Fibroblast of lung (primary cell): ENCODE results near the gene ARMH1. TPM values are rescaled to one million over a fixed set of nuclear protein-coding genes. Genes with fewer than 3 reads are reported as not detected.

Experiments used
- DNase-seq, 2 donors: peaks; one replicate each; pipeline versions ENCODE4 v3.0.0 to v3.0.0-alpha.2; 2010; ENCODE audit warnings: low read depth in 2 of 2
- H2AFZ ChIP-seq: 2 replicates; pipeline ENCODE4 v1.5.1; 2012; ENCODE audit warnings: low read length, control low read depth, inconsistent platforms
- H3K27ac ChIP-seq: 2 replicates; pipeline ENCODE4 v1.5.1; 2011; ENCODE audit warnings: low read length, control low read depth; ENCODE audit not compliant: insufficient read depth
- H3K27me3 ChIP-seq: 2 replicates; pipeline ENCODE4 v1.5.1; 2011; ENCODE audit warnings: mild to moderate bottlenecking, low read length; ENCODE audit not compliant: control insufficient read depth, insufficient read depth
- H3K36me3 ChIP-seq: 2 replicates; pipeline ENCODE4 v1.5.1; 2011; ENCODE audit warnings: low read length; ENCODE audit not compliant: control insufficient read depth, insufficient read depth
- H3K4me1 ChIP-seq: 2 replicates; pipeline ENCODE4 v1.5.1; 2011; ENCODE audit warnings: low read length; ENCODE audit not compliant: control insufficient read depth, insufficient read depth; ENCODE audit errors: extremely low read depth
- H3K4me2 ChIP-seq: 2 replicates; pipeline ENCODE4 v1.5.1; 2011; ENCODE audit warnings: low read length, control low read depth; ENCODE audit not compliant: insufficient read depth; ENCODE audit errors: extremely low read depth
- H3K4me3 ChIP-seq, 4 experiments: fragments of 200-600 bp in 1 of 4; sonication (generic) in 1 of 4; replicated peaks in 1 of 4; 2 replicates each; pipeline ENCODE4 v1.5.1; 2011 to 2016; ENCODE audit warnings: low read length in 4 of 4, low read depth in 3 of 4, mild to moderate bottlenecking in 3 of 4, control low read depth in 2 of 4, inconsistent platforms in 1 of 4, mixed read lengths in 1 of 4; ENCODE audit not compliant: insufficient read depth in 1 of 4; ENCODE audit errors: control extremely low read depth in 1 of 4
- H3K79me2 ChIP-seq: 2 replicates; pipeline ENCODE4 v1.5.1; 2012; ENCODE audit warnings: mild to moderate bottlenecking, low read length, inconsistent platforms; ENCODE audit not compliant: control insufficient read depth, insufficient read depth
- H3K9ac ChIP-seq: 2 replicates; pipeline ENCODE4 v1.5.1; 2011; ENCODE audit warnings: mild to moderate bottlenecking, low read length, control low read depth; ENCODE audit not compliant: insufficient read depth
- H3K9me3 ChIP-seq: 2 replicates; pipeline ENCODE4 v1.5.1; 2012; ENCODE audit warnings: low read depth, low read length; ENCODE audit not compliant: control insufficient read depth, insufficient read depth
- H4K20me1 ChIP-seq: 2 replicates; pipeline ENCODE4 v1.5.1; 2011; ENCODE audit warnings: low read length; ENCODE audit not compliant: control insufficient read depth, insufficient read depth; ENCODE audit errors: extremely low read depth
- EZH2 ChIP-seq: IDR thresholded peaks from 2 replicates; pipeline ENCODE4 v1.5.1; 2012; ENCODE audit warnings: low read length, control low read depth, mild to moderate bottlenecking; ENCODE audit errors: missing control alignments
- polyA plus RNA-seq, 2 donors: library from polyadenylated mRNA; depleted of rRNA in 1 of 2; stranded (reverse) in 1 of 2; unstranded in 1 of 2; fragments of >200 nt; gene quantifications; 2 replicates each; pipeline ENCODE4 v1.2.1, GENCODE V29; 2011 to 2012; ENCODE audit warnings: missing spikeins in 1 of 2
- total RNA-seq: library from RNA; depleted of rRNA; stranded (reverse); fragments of >200 nt; gene quantifications from 2 replicates; pipeline ENCODE4 v1.2.1, GENCODE V29; 2014
- TF ChIP-seq, protein P1 (sequence below), 2 donors: IDR thresholded peaks in 1 of 2; conservative IDR thresholded peaks in 1 of 2; 1 replicate in 1 of 2; 2 replicates in 1 of 2; pipeline ENCODE4 v1.5.1; 2011 to 2012; ENCODE audit warnings: low read length in 2 of 2, control low read depth in 1 of 2, inconsistent platforms in 1 of 2, low read depth in 1 of 2, mild to moderate bottlenecking in 1 of 2

The ARMH1 gene
- total and polyA plus RNA-seq, 2 donors (not counting 1 experiment from before 2014, with no cell fraction given), result 2.4 to 6.4 TPM

DNA sequence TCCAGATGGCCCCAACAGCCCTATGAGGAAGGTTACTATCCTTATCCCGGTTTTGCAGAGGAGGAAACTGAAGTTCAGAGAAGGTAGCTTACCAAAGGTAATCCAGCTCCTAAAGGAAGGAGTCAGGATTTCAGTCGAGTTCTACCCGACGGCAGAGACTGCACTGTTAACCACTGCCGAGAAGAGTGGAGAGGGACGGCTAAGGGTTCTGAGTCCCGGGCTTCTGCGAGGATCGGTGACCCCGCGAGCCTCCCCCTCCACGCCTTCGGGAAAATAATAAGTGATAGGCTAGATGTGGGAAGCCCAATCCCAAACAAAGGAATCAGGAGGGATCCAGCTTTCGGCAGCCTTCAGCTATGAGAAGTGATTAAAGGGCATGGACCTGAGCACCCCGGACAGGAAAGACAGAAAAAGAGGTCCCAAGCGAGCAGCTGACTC lies 820 bp upstream of the ARMH1 start:
- DNase-seq, result no peak

DNA sequence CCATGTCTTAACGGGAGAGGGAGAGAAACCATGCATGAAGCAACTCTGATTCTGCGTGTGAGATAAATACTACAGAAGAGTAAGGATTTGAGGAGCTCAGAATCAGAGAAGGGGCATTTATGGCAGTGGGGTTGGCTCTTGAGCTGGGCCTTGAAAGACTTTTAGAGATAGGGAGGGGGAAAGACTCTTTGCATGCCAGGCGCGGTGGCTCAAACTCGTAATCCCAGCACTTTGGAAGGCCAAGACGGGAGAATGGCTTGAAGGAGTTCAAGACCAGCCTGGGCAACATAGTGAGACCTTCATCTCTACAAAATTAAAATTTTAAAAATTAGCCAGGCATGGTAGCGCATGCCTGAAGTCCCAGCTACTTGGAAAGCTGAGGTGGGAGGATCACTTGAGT lies 672 bp downstream of the ARMH1 start:
- peak overlapping the region; percentile 83 for H3K27ac ChIP-seq
- H3K36me3 ChIP-seq, result no peaks in the 10 kb centered on the region
- no peaks in the 10 kb centered on the region for H3K79me2 ChIP-seq
- no peaks in the 10 kb centered on the region for H4K20me1 ChIP-seq
- H3K9me3 ChIP-seq, result no peaks in the 10 kb centered on the region
- no peaks in the 10 kb centered on the region for H3K27me3 ChIP-seq
- peak overlapping the region; percentile 20 to 72 (median 58) for H3K4me3 ChIP-seq
- no peak overlapping the region for H3K9ac ChIP-seq
- peak overlapping the region; percentile 84 for H3K4me2 ChIP-seq
- DNase-seq, result no peak
- H3K4me1 ChIP-seq, result peaks cover 16% of the 10 kb centered on the region
- TF ChIP-seq, protein P1, sequence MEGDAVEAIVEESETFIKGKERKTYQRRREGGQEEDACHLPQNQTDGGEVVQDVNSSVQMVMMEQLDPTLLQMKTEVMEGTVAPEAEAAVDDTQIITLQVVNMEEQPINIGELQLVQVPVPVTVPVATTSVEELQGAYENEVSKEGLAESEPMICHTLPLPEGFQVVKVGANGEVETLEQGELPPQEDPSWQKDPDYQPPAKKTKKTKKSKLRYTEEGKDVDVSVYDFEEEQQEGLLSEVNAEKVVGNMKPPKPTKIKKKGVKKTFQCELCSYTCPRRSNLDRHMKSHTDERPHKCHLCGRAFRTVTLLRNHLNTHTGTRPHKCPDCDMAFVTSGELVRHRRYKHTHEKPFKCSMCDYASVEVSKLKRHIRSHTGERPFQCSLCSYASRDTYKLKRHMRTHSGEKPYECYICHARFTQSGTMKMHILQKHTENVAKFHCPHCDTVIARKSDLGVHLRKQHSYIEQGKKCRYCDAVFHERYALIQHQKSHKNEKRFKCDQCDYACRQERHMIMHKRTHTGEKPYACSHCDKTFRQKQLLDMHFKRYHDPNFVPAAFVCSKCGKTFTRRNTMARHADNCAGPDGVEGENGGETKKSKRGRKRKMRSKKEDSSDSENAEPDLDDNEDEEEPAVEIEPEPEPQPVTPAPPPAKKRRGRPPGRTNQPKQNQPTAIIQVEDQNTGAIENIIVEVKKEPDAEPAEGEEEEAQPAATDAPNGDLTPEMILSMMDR (conservative IDR thresholded peaks at IDR 0.05 in 1 of 2, IDR thresholded peaks at IDR 0.05 in 1 of 2; ENCODE audit: low read depth in 1 of 2, low read length in 2 of 2), result no peak
- no peak for TF ChIP-seq EZH2
- H2AFZ ChIP-seq, result no peak overlapping the region

More for the DNA sequence above, 820 bp upstream of the ARMH1 start:
- H3K36me3 ChIP-seq, result no peaks in the 10 kb centered on the region
- H3K27ac ChIP-seq, result peak overlapping the region; percentile 83
- H4K20me1 ChIP-seq, result no peaks in the 10 kb centered on the region
- H3K79me2 ChIP-seq, result no peaks in the 10 kb centered on the region
- H3K4me1 ChIP-seq, result peaks cover 16% of the 10 kb centered on the region
- H3K9me3 ChIP-seq, result no peaks in the 10 kb centered on the region
- H3K4me2 ChIP-seq, result peak overlapping the region; percentile 77
- H3K27me3 ChIP-seq, result no peaks in the 10 kb centered on the region
- TF ChIP-seq EZH2, result no peak
- TF ChIP-seq, protein P1 (conservative IDR thresholded peaks at IDR 0.05 in 1 of 2, IDR thresholded peaks at IDR 0.05 in 1 of 2; ENCODE audit: low read depth in 1 of 2, low read length in 2 of 2), result no peak
- peak overlapping the region; percentile 40 to 77 (median 60) for H3K4me3 ChIP-seq
- H3K9ac ChIP-seq, result peak overlapping the region; percentile 51
- peak overlapping the region; percentile 60 for H2AFZ ChIP-seq

DNA sequence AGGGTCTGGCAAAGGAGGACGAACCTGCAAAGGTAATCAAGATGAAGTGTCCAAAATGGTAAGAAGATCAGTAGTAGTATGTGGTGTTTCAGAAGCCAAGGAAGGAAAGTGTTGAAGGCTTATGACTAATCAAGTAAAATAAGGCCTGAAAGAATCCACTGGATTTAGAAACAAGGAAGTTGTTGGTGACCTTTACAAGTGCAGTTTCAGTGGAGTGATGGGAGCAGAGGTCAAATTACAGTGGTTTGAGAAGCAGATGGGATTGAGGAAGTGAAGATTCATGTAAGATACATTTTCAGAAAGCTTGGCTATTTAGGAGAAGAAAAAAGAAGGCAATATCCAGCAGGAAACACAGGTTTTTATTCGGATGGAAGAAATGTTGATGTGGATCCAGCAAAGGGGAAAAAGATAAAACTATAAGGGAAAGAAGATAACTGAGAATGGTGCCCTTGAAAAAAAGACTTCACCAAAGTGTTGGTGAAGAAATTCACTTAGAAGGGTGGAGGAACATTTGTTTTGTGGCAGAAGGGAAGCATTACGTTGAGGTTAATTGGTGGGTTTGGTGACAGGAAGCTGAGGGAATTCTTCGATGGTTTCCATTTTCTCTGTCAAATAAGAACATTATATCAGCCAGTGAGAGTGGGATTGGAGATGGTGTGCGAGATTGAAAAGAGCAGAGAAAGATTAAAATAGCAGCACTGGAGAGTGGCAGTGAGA lies 2.1 kb downstream of the ARMH1 start:
- no peak overlapping the region for H3K4me3 ChIP-seq
- H3K27me3 ChIP-seq, result no peaks in the 10 kb centered on the region
- no peak overlapping the region for H3K9ac ChIP-seq
- no peaks in the 10 kb centered on the region for H3K36me3 ChIP-seq
- DNase-seq, result peak; percentile 56 to 81
- no peaks in the 10 kb centered on the region for H4K20me1 ChIP-seq
- H3K4me1 ChIP-seq, result peaks cover 16% of the 10 kb centered on the region
- TF ChIP-seq, protein P1 (conservative IDR thresholded peaks at IDR 0.05 in 1 of 2, IDR thresholded peaks at IDR 0.05 in 1 of 2; ENCODE audit: low read depth in 1 of 2, low read length in 2 of 2), result no peak
- TF ChIP-seq EZH2, result no peak
- H3K4me2 ChIP-seq, result peak overlapping the region; percentile 60
- no peak overlapping the region for H2AFZ ChIP-seq
- H3K79me2 ChIP-seq, result no peaks in the 10 kb centered on the region
- H3K27ac ChIP-seq, result peak overlapping the region; percentile 76
- H3K9me3 ChIP-seq, result no peaks in the 10 kb centered on the region
